Brain microvascular endothelial cell (primary cell): ENCODE results near the gene TCF20.

Experiments used
- DNase-seq: peaks from one replicate; pipeline ENCODE4 v3.0.0-alpha.2; 2020
- H3K27ac ChIP-seq: fragments of 250-450 bp; sonication (Bioruptor Pico); 2 replicates; pipeline ENCODE4 v1.5.1; 2020; ENCODE audit warnings: mild to moderate bottlenecking, moderate library complexity
- H3K27me3 ChIP-seq: fragments of 250-450 bp; sonication (Bioruptor Pico); replicated peaks from 2 replicates; pipeline ENCODE4 v1.5.1; 2020; ENCODE audit warnings: mild to moderate bottlenecking
- H3K36me3 ChIP-seq: fragments of 250-450 bp; sonication (Bioruptor Pico); replicated peaks from 2 replicates; pipeline ENCODE4 v1.5.1; 2020; ENCODE audit warnings: mild to moderate bottlenecking
- H3K4me3 ChIP-seq: 2 replicates; pipeline ENCODE4 v1.5.1; 2011; ENCODE audit warnings: low read depth, mild to moderate bottlenecking, control low read depth, low read length, moderate library complexity
- CTCF ChIP-seq: IDR thresholded peaks from 2 replicates; pipeline ENCODE4 v1.5.1; 2011; ENCODE audit warnings: low read depth, mild to moderate bottlenecking, moderate library complexity, low read length, control low read depth, inconsistent platforms; ENCODE audit errors: missing control alignments
- in situ Hi-C: cut with HindIII; loops from 2 replicates; pipeline ENCODE4 v1.10.0; 2017; ENCODE audit warnings: low sequenced_read_pairs, low pct_ligation_motif_present

The TCF20 gene

GRCh38 chr22:42283278-42284201, 13.1 kb upstream of the TCF20 start:
- no peaks in the 10 kb centered on the region for H3K36me3 ChIP-seq
- H3K27me3 ChIP-seq, result peaks cover 33% of the 10 kb centered on the region
- in situ Hi-C loops, result no loop called here
- no peak for TF ChIP-seq CTCF
- H3K27ac ChIP-seq, result no peak overlapping the region
- DNase-seq, result no peak
- peak overlapping the region; percentile 24 for H3K4me3 ChIP-seq

GRCh38 chr22:42282943-42283277, 12.5 kb upstream of the TCF20 start:
- no peak for TF ChIP-seq CTCF
- in situ Hi-C loops, result no loop called here
- DNase-seq, result no peak
- H3K27ac ChIP-seq, result no peak overlapping the region
- no peak overlapping the region for H3K4me3 ChIP-seq
- H3K27me3 ChIP-seq, result peaks cover 33% of the 10 kb centered on the region
- H3K36me3 ChIP-seq, result no peaks in the 10 kb centered on the region

- H3K36me3 ChIP-seq, result no peaks in the 10 kb centered on the region
- no peak overlapping the region for H3K27ac ChIP-seq
- no peak for DNase-seq
- no peak for TF ChIP-seq CTCF
- no peak overlapping the region for H3K4me3 ChIP-seq
- in situ Hi-C loops, result no loop called here
- H3K27me3 ChIP-seq, result peaks cover 33% of the 10 kb centered on the region
These were observed 11.9 kb upstream of the TCF20 start for GRCh38 chr22:42282252-42282942.

- H3K36me3 ChIP-seq, result no peaks in the 10 kb centered on the region
- DNase-seq, result no peak
- H3K4me3 ChIP-seq, result no peak overlapping the region
- no peak overlapping the region for H3K27ac ChIP-seq
- no peak for TF ChIP-seq CTCF
- H3K27me3 ChIP-seq, result peaks cover 33% of the 10 kb centered on the region
- in situ Hi-C loops, result no loop called here
These were observed 11.3 kb upstream of the TCF20 start for GRCh38 chr22:42281706-42282251.

DNA sequence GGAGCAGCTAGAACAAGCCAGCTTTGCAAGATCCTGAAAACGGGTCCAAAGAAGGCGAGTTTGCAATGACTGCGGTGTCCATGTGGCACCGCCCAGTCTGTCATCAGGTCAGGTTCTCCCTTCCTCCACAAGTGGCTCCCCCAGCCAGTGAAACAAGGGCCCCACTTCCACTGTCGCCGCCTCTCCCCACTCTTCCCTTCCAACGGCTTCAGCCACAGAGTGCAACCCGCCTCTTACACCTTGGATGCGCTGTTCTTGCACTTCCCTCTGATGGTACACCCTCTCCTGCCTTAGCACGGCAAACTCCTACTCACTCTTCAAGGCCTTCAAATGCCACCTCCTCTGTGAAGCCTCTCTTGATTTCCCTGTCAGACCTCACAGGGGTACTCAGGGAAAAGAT, 10.8 kb upstream of the TCF20 start:
- Histone ChIP-seq H3K36me3 (no peaks in the 10 kb centered on the region), H3K4me3 (no peak overlapping the region), H3K27ac (no peak overlapping the region), H3K27me3 (peaks cover 33% of the 10 kb centered on the region)
- no peak for DNase-seq
- in situ Hi-C loops, result no loop called here
- no peak for TF ChIP-seq CTCF
